ENCODE measurements around the gene KYNU.
"Not testable (repeated sequence)": the region's sequence is repeated elsewhere in the genome, so short reads cannot be mapped to it uniquely, and the experiment has no call there.

KYNU gene

DNA sequence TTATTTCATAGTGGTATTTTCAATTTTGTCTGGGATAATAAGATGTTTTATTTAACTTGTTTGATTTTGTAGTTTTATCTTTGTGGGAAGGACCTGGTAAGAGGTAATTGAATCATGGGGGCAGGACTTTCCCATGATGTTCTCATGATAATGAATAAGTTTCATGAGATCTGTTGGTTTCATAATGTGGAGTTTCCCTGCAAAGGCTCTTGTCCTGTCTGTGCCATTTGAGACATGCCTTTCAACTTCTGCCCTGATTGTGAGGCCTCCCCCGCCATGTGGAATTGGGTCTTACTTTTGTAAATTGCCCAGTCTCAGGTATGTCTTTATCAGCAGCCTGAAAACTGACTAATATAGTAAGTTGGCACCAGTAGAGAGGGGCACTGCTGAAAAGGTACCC lies 174.0 kb downstream of the KYNU start:
- DNase-seq (ENCODE audit: low read depth) = no peak
- TF ChIP-seq, protein P1, sequence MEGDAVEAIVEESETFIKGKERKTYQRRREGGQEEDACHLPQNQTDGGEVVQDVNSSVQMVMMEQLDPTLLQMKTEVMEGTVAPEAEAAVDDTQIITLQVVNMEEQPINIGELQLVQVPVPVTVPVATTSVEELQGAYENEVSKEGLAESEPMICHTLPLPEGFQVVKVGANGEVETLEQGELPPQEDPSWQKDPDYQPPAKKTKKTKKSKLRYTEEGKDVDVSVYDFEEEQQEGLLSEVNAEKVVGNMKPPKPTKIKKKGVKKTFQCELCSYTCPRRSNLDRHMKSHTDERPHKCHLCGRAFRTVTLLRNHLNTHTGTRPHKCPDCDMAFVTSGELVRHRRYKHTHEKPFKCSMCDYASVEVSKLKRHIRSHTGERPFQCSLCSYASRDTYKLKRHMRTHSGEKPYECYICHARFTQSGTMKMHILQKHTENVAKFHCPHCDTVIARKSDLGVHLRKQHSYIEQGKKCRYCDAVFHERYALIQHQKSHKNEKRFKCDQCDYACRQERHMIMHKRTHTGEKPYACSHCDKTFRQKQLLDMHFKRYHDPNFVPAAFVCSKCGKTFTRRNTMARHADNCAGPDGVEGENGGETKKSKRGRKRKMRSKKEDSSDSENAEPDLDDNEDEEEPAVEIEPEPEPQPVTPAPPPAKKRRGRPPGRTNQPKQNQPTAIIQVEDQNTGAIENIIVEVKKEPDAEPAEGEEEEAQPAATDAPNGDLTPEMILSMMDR (conservative IDR thresholded peaks at IDR 0.05; ENCODE audit: low read depth, low read length) = no peak
- no peak overlapping the region for H3K4me3 ChIP-seq (ENCODE audit: low read depth, low read length)

DNA sequence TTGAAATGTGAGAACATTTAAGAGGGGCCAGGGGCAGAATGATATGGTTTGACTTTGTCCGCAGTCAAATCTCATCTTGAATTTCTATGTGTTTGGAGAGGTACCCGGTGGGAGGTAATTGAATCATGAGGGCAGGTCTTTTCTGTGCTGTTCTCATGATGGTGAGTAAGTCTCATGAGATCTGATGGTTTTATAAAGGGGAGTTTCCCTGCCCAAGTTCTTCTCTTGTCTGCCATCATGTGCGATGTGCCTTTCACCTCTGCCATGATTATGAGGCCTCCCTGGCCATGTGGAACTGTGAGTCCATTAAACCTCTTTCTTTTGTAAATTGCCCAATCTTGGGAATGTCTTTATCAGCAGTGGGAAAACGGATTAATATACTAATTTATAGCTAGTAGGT lies 176.0 kb downstream of the KYNU start:
- not testable (repeated sequence) for H3K4me3 ChIP-seq (ENCODE audit: low read depth, low read length); DNase-seq (ENCODE audit: low read depth)

DNA sequence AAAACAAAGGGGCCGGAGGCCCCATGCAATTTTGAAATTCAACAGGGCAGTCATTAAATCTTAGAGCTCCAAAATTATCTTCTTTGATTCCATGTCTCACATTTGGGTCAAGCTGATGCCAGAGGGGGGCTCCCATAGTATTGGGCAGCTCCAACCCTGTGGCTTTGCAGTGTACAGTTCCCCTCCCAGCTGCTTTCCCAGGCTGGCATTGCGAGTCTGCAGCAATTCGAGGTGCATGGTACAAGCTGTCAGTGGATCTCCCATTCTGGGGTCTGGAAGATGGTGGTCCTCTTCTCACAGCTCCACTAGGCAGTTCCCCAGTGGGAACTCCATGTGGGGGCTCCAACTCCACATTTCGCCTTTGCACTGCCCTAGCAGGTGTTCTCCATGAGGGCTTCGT lies 179.1 kb downstream of the KYNU start:
- TF ChIP-seq, protein P1 (conservative IDR thresholded peaks at IDR 0.05; ENCODE audit: low read depth, low read length) = no peak
- H3K4me3 ChIP-seq (ENCODE audit: low read depth, low read length) = no peak overlapping the region
- no peak for DNase-seq (ENCODE audit: low read depth)

DNA sequence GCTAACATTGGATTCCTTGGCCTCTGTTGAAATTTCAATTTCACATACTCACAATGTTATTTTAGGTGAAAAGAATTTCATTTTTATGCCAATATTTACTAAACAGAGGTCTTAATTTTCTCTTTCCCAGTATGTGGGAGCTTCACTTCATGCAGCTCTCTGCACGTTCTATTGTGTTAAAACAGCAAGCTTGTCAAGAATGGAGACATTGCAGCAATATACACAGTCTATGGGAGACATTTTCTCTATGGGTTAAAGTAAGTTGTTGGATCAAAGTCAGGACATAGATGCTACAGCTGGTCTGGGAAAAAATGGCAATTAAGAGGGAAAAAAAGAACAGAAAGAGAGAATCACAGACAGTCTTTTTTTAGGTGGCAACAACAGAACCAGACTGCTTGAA lies 181.4 kb downstream of the KYNU start:
- H3K4me3 ChIP-seq (ENCODE audit: low read depth, low read length) = no peak overlapping the region
- TF ChIP-seq, protein P1 (conservative IDR thresholded peaks at IDR 0.05; ENCODE audit: low read depth, low read length) = no peak
- DNase-seq (ENCODE audit: low read depth) = peak; percentile 17

DNA sequence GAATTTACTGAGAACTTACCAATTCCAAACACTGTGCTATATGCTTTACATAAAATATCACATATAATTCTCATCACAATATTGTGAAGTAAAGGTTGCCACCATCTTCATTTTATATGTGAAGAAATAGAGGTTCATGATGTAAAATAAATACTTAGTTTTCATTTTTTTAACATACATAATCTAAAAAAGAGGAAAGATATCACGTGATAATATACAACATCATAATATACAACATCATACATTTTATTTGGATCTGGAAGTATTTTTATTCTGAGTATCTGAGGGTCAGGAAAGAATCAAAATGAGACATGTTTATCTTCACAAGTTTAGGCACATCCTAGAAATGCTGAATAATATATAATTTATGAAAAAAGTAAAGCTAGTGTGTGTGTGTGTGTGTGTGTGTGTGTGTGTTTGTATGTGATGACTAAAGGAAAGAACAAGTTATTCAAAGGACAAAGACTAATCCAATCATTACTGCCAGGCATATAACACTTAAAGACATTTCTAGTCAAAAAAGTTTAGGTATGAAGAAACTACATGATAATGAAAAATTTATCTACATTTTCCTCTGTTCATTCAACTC lies 186.2 kb downstream of the KYNU start:
- no peak for DNase-seq (ENCODE audit: low read depth)
- H3K4me3 ChIP-seq (ENCODE audit: low read depth, low read length) = no peak overlapping the region
- TF ChIP-seq, protein P1 (conservative IDR thresholded peaks at IDR 0.05; ENCODE audit: low read depth, low read length) = no peak

DNA sequence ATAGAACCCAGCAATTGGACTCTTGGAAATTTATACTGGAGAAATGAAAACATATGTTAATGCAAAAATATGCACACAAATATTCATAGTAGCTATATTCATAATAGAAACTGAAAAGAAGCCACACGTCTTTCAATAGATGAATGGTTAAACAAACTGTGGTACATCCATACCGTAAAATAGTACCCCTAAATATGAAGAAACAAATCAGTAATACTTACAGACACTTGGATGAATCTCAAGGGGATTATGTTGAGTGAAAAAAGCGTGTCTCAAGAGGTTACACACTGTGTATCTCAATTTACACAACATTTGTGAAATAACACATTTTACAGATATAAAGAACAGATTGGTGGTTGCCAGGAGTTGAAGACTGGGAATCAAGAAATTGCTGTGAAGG lies 190.6 kb downstream of the KYNU start:
- TF ChIP-seq, protein P1 (conservative IDR thresholded peaks at IDR 0.05; ENCODE audit: low read depth, low read length) = no peak
- no peak overlapping the region for H3K4me3 ChIP-seq (ENCODE audit: low read depth, low read length)
- DNase-seq (ENCODE audit: low read depth) = no peak

DNA sequence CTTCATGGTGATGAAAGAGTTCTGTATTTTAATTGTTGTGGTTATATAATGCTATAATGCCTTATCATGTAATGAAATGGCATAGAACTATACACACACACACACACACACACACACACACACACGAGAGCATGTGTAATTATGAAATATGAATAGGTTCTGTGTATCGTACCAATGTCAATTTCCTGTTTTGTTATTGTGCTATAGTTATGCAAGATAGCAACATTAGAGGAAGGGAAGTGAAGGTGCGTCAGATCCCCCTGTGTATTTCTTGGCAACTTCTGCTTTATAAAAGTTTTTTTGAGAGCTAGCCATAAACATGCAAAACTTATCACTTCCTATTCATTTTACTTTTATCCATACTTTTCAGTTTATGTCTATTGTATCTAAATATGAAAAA lies 191.0 kb downstream of the KYNU start:
- H3K4me3 ChIP-seq (ENCODE audit: low read depth, low read length) = no peak overlapping the region
- TF ChIP-seq, protein P1 (conservative IDR thresholded peaks at IDR 0.05; ENCODE audit: low read depth, low read length) = no peak
- DNase-seq (ENCODE audit: low read depth) = no peak
